ENCODE measurements around the gene GABRR1.

GABRR1 gene

DNA sequence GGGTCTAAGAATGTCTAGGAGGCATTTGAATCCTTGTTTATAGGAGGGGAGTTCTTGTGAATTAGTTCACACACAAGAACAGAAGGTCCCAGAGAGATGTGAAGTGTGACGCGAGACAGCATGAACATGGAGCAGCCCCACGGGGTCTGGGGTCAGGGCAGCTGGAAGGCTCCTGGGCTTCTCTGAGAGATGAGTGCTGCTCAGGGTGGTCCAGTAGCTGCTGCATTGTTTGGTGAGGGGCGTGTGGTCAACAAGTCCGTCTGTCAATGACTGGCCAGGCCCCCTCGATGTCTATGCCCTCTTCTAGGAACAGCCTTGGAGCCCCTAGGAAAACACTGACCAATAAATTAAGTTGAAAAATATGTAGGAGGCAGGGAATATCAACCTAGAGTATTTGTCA lies 40.2 kb upstream of the GABRR1 start:
- H3K9me3 ChIP-seq (ENCODE audit: severe bottlenecking): no peaks in the 10 kb centered on the region
- no peak for DNase-seq
- H3K27me3 ChIP-seq (ENCODE audit: insufficient read depth, low read depth, severe bottlenecking): no peaks in the 10 kb centered on the region
- no peak overlapping the region for H3K27ac ChIP-seq
- TF ChIP-seq, protein P1, sequence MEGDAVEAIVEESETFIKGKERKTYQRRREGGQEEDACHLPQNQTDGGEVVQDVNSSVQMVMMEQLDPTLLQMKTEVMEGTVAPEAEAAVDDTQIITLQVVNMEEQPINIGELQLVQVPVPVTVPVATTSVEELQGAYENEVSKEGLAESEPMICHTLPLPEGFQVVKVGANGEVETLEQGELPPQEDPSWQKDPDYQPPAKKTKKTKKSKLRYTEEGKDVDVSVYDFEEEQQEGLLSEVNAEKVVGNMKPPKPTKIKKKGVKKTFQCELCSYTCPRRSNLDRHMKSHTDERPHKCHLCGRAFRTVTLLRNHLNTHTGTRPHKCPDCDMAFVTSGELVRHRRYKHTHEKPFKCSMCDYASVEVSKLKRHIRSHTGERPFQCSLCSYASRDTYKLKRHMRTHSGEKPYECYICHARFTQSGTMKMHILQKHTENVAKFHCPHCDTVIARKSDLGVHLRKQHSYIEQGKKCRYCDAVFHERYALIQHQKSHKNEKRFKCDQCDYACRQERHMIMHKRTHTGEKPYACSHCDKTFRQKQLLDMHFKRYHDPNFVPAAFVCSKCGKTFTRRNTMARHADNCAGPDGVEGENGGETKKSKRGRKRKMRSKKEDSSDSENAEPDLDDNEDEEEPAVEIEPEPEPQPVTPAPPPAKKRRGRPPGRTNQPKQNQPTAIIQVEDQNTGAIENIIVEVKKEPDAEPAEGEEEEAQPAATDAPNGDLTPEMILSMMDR (IDR thresholded peaks at IDR 0.05; ENCODE audit: low read depth, low read length): no peak
- no peak overlapping the region for H3K4me3 ChIP-seq (ENCODE audit: low read depth, low read length)
- H3K36me3 ChIP-seq: no peaks in the 10 kb centered on the region

DNA sequence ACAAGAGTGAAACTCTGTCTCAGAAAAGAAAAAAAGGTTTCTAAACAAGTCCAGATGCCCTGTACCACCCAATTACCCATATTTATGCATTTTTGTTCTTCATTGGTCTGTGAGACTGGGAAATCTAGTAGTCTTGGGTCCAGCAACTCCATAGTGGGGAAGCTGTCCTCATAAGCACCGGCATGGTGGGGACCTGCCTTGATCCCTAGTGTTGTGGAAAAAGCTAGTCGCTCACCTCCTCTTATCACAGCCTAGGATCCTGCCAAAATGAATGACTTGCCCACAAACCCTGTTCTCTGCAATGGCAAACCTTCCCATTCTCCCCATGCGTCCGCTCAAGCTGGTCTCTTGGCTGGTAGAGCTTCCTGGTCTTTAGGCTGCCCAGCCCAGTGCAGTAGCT lies 38.3 kb upstream of the GABRR1 start:
- H3K36me3 ChIP-seq: no peaks in the 10 kb centered on the region
- H3K4me3 ChIP-seq (ENCODE audit: low read depth, low read length): no peak overlapping the region
- TF ChIP-seq, protein P1 (IDR thresholded peaks at IDR 0.05; ENCODE audit: low read depth, low read length): no peak
- no peaks in the 10 kb centered on the region for H3K9me3 ChIP-seq (ENCODE audit: severe bottlenecking)
- DNase-seq: no peak
- no peaks in the 10 kb centered on the region for H3K27me3 ChIP-seq (ENCODE audit: insufficient read depth, low read depth, severe bottlenecking)
- no peak overlapping the region for H3K27ac ChIP-seq

DNA sequence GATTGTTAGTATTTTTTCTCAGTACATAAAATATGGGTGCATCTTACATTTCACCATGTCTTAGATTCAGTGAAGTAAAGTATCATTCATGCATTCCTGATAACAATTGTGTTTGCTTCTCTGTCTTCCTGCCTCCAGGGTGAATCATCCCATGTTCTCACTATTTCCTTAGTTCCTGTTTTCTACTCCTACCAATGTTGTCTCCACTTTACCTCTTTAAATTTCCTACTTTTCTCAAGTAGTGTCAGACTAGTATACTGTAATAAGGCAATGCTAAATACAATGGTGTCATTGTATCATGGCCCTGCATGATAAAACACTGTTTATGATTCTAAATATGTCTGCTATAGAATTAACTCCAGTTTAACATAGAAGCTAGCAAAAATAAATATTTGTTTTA lies 37.4 kb upstream of the GABRR1 start:
- no peak for DNase-seq
- H3K4me3 ChIP-seq (ENCODE audit: low read depth, low read length): no peak overlapping the region
- H3K36me3 ChIP-seq: no peaks in the 10 kb centered on the region
- TF ChIP-seq, protein P1 (IDR thresholded peaks at IDR 0.05; ENCODE audit: low read depth, low read length): no peak
- H3K27ac ChIP-seq: no peak overlapping the region
- no peaks in the 10 kb centered on the region for H3K27me3 ChIP-seq (ENCODE audit: insufficient read depth, low read depth, severe bottlenecking)
- H3K9me3 ChIP-seq (ENCODE audit: severe bottlenecking): no peaks in the 10 kb centered on the region

DNA sequence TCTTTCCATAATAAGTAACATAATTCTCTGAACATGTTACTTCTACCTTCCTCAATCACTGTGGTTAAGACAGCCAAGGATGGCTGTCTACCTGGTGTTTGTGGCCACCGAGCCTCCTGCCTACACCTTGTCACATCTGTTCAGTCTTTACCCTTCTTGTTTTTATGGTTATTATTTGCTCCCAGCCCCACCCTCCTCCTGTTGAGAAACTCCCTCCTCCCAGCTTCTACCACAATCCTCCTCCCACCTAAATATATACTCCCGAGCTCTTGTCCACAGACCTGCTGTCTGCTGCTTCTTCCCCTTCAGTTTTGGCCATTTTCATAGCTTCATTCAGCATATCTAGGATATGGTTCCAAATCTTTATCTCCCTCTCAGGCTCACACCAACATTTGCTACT lies 35.7 kb upstream of the GABRR1 start:
- Histone ChIP-seq H3K36me3 (no peaks in the 10 kb centered on the region), H3K27ac (no peak overlapping the region), H3K4me3 (ENCODE audit: low read depth, low read length) (no peak overlapping the region), H3K27me3 (ENCODE audit: insufficient read depth, low read depth, severe bottlenecking) (no peaks in the 10 kb centered on the region), H3K9me3 (ENCODE audit: severe bottlenecking) (no peaks in the 10 kb centered on the region)
- no peak for DNase-seq
- TF ChIP-seq, protein P1 (IDR thresholded peaks at IDR 0.05; ENCODE audit: low read depth, low read length): no peak

DNA sequence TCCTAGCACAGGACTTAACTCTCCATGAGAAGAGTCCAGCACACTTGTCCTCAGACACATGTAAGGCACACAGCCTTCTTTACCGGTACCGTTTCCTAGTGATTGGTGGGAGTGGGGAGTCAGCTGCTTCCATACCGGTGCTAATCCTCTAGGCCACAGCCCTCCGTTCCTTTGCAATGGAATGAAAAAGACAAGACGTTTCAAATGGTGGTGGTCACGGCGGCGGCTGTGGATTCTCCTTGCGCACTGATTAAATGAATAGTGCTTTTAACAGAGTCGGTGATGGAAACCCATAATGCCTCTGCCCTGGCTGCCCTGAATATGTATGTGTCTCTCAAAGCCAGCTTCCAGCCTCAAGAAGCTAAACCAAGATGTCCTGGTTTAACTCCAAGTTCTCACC lies 34.8 kb upstream of the GABRR1 start:
- no peaks in the 10 kb centered on the region for H3K27me3 ChIP-seq (ENCODE audit: insufficient read depth, low read depth, severe bottlenecking)
- H3K27ac ChIP-seq: no peak overlapping the region
- H3K36me3 ChIP-seq: no peaks in the 10 kb centered on the region
- TF ChIP-seq, protein P1 (IDR thresholded peaks at IDR 0.05; ENCODE audit: low read depth, low read length): no peak
- no peaks in the 10 kb centered on the region for H3K9me3 ChIP-seq (ENCODE audit: severe bottlenecking)
- no peak overlapping the region for H3K4me3 ChIP-seq (ENCODE audit: low read depth, low read length)
- DNase-seq: no peak

DNA sequence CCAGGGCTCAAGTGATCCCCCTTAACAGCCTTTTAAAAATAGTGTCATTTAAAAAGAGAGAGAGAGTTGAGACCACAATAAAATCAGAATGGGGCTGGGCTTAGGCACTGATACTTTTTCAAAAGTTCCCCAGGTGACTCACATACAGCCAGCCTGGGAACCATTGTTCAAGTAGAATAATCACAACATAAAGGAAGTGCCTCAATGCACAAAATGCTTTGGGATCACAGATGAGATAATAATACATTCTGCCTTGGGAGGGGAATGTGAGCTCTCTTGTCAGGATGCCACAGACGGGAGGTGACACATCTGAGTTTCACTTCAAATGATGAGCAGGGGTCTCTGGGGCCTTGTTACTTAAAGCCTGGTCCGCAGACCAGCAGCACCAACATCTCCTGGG lies 34.0 kb upstream of the GABRR1 start:
- DNase-seq: no peak
- no peaks in the 10 kb centered on the region for H3K9me3 ChIP-seq (ENCODE audit: severe bottlenecking)
- TF ChIP-seq, protein P1 (IDR thresholded peaks at IDR 0.05; ENCODE audit: low read depth, low read length): no peak

More for the DNA sequence above, 34.0 kb upstream of the GABRR1 start:
- H3K4me3 ChIP-seq (ENCODE audit: low read depth, low read length): no peak overlapping the region
- H3K36me3 ChIP-seq: no peaks in the 10 kb centered on the region
- H3K27me3 ChIP-seq (ENCODE audit: insufficient read depth, low read depth, severe bottlenecking): no peaks in the 10 kb centered on the region
- H3K27ac ChIP-seq: no peak overlapping the region
